Activated T-cell treated with anti-CD3 and anti-CD28 coated beads for 48 hours (primary cell): ENCODE results near the gene OBP2A.

Experiments
- DNase-seq: peaks from one replicate; pipeline ENCODE4 v3.0.0-alpha.2; 2020; ENCODE audit warnings: low read depth

The OBP2A gene

GRCh38 chr9:135552021-135552697 lies 6.2 kb downstream of the OBP2A start:
- DNase-seq: no peak

GRCh38 chr9:135552698-135553171 lies 6.8 kb downstream of the OBP2A start:
- no peak for DNase-seq

- no peak for DNase-seq
These were observed 8.8 kb downstream of the OBP2A start for GRCh38 chr9:135554718-135555117.

- no peak for DNase-seq
These were observed 9.3 kb downstream of the OBP2A start for GRCh38 chr9:135555203-135555602.

GRCh38 chr9:135555910-135556309 lies 10.0 kb downstream of the OBP2A start:
- DNase-seq: no peak

GRCh38 chr9:135559606-135560005 lies 13.7 kb downstream of the OBP2A start:
- DNase-seq: no peak

- DNase-seq: no peak
These were observed 15.7 kb downstream of the OBP2A start, which contains the start of gene PAEP for GRCh38 chr9:135561391-135562234. Gene PAEP (plus strand): TSS chr9:135561756.

- no peak for DNase-seq
These were observed 16.4 kb downstream of the OBP2A start for GRCh38 chr9:135562235-135562745.

GRCh38 chr9:135563039-135563476 lies 17.1 kb downstream of the OBP2A start:
- no peak for DNase-seq

- no peak for DNase-seq
These were observed 17.9 kb downstream of the OBP2A start for GRCh38 chr9:135563858-135564257.

GRCh38 chr9:135565141-135565628 lies 19.3 kb downstream of the OBP2A start:
- no peak for DNase-seq

GRCh38 chr9:135565636-135566035 lies 19.7 kb downstream of the OBP2A start:
- no peak for DNase-seq

GRCh38 chr9:135566552-135566951 lies 20.6 kb downstream of the OBP2A start:
- no peak for DNase-seq

- DNase-seq: no peak
These were observed 21.4 kb downstream of the OBP2A start for GRCh38 chr9:135567311-135567710.

- DNase-seq: no peak
These were observed 22.1 kb downstream of the OBP2A start for GRCh38 chr9:135568026-135568425.

GRCh38 chr9:135570456-135570855 lies 24.5 kb downstream of the OBP2A start:
- DNase-seq: no peak

- no peak for DNase-seq
These were observed 26.3 kb downstream of the OBP2A start for GRCh38 chr9:135572233-135572632.

- DNase-seq: no peak
These were observed 27.2 kb downstream of the OBP2A start for GRCh38 chr9:135573124-135573523.

GRCh38 chr9:135574331-135574730 lies 28.4 kb downstream of the OBP2A start:
- no peak for DNase-seq

- no peak for DNase-seq
These were observed 29.0 kb downstream of the OBP2A start for GRCh38 chr9:135574943-135575342.

- no peak for DNase-seq
These were observed 30.2 kb downstream of the OBP2A start for GRCh38 chr9:135575995-135576631.

- no peak for DNase-seq
These were observed 31.3 kb downstream of the OBP2A start for GRCh38 chr9:135577256-135577655.
